B cell (primary cell): ENCODE measurements around the gene C3orf18. TPM values are rescaled to one million over a fixed set of nuclear protein-coding genes. Genes with fewer than 3 reads are reported as not detected.

Source experiments
- ATAC-seq: fragments of 200-7000 bp; cut with Tn5 transposase; one replicate; pipeline ENCODE4 v1.10.0; 2021; ENCODE audit warnings: low read depth, mild to moderate bottlenecking, moderate number of reproducible peaks, moderate library complexity
- CTCF ChIA-PET: fragments of 350-600 bp; sonication (Branson Sonifier 250); formaldehyde crosslinking; loops from one replicate; lab custom pipeline; 2021; ENCODE audit warnings: antibody characterized with exemption, inconsistent platforms; lab: Charles Lee
- POLR2A ChIA-PET: fragments of 350-600 bp; sonication (Branson Sonifier 250); formaldehyde crosslinking; loops from one replicate; lab custom pipeline; 2021; ENCODE audit warnings: antibody characterized with exemption; lab: Charles Lee
- DNase-seq: peaks from one replicate; pipeline ENCODE4 v3.0.0; 2013
- H2AFZ ChIP-seq: 2 replicates; pipeline ENCODE4 v1.6.1; 2012; ENCODE audit warnings: mild to moderate bottlenecking, low read depth, low read length; ENCODE audit not compliant: insufficient read depth, poor library complexity, severe bottlenecking
- H3K27ac ChIP-seq, 2 donors: 1 replicate in 1 of 2; 2 replicates in 1 of 2; pipeline ENCODE4 v1.5.1; 2012 to 2013; ENCODE audit warnings: low read length in 2 of 2, mild to moderate bottlenecking in 2 of 2, moderate library complexity in 1 of 2
- H3K27me3 ChIP-seq, 4 experiments: fragments of 200-600 bp in 1 of 4; sonication (generic) in 1 of 4; replicated peaks in 1 of 4; 1 replicate in 2 of 4; 2 replicates in 2 of 4; pipeline versions ENCODE4 v1.6.1 to v1.7.0; 2013 to 2016; ENCODE audit warnings: low read length in 3 of 4, mild to moderate bottlenecking in 2 of 4, mixed read lengths in 1 of 4, moderate library complexity in 1 of 4; ENCODE audit not compliant: insufficient read depth in 4 of 4, control insufficient read depth in 3 of 4; ENCODE audit errors: control extremely low read depth in 1 of 4
- H3K36me3 ChIP-seq, 2 experiments: replicated peaks in 1 of 2; 1 replicate in 1 of 2; 2 replicates in 1 of 2; pipeline versions ENCODE4 v1.6.1 to v1.7.1; 2013; ENCODE audit warnings: low read length in 1 of 2; ENCODE audit not compliant: insufficient read depth in 2 of 2, control insufficient read depth in 1 of 2; ENCODE audit errors: control extremely low read depth in 1 of 2, extremely low read depth in 1 of 2
- H3K4me1 ChIP-seq, 2 donors: fragments of 200-600 bp in 1 of 2; sonication (generic) in 1 of 2; 1 replicate in 1 of 2; 2 replicates in 1 of 2; pipeline versions ENCODE4 v1.5.1 to v1.6.1; 2013 to 2017; ENCODE audit warnings: low read length in 2 of 2; ENCODE audit not compliant: control insufficient read depth in 2 of 2, insufficient read depth in 2 of 2
- H3K4me2 ChIP-seq: replicated peaks from 2 replicates; pipeline ENCODE3; 2012; ENCODE audit warnings: mild to moderate bottlenecking, low read depth, low read length; ENCODE audit not compliant: poor library complexity, severe bottlenecking
- H3K4me3 ChIP-seq, 5 experiments: fragments of 200-600 bp in 1 of 5; sonication (generic) in 1 of 5; 1 replicate in 3 of 5; 2 replicates in 2 of 5; pipeline versions ENCODE4 v1.5.1 to v1.7.0; 2011 to 2016; ENCODE audit warnings: low read length in 4 of 5, mild to moderate bottlenecking in 4 of 5, low read depth in 2 of 5, control low read depth in 1 of 5, moderate library complexity in 1 of 5; ENCODE audit not compliant: insufficient read depth in 1 of 5; ENCODE audit errors: control extremely low read depth in 1 of 5, extremely low read depth in 1 of 5
- H3K79me2 ChIP-seq: fragments of 200-600 bp; sonication (generic); one replicate; pipeline ENCODE4 v1.6.0; 2016; ENCODE audit warnings: low read length; ENCODE audit not compliant: control insufficient read depth, insufficient read depth
- H3K9ac ChIP-seq: fragments of 200-600 bp; sonication (generic); 2 replicates; pipeline ENCODE4 v1.6.1; 2017; ENCODE audit warnings: mild to moderate bottlenecking, low read length, moderate library complexity
- H3K9me3 ChIP-seq, 3 donors: one replicate each; pipeline versions ENCODE4 v1.6.1 to v1.7.1; 2013; ENCODE audit warnings: low read length in 2 of 3; ENCODE audit not compliant: control insufficient read depth in 2 of 3, insufficient read depth in 1 of 3; ENCODE audit errors: control extremely low read depth in 1 of 3
- H4K20me1 ChIP-seq: 2 replicates; pipeline ENCODE4 v1.6.0; 2012; ENCODE audit warnings: mild to moderate bottlenecking, low read length; ENCODE audit not compliant: insufficient read depth, control insufficient read depth, poor library complexity, severe bottlenecking
- H3K27ac Mint-ChIP-seq: one replicate; pipeline ENCODE4 v1.8.0; 2021; ENCODE audit warnings: mixed read lengths
- H3K27me3 Mint-ChIP-seq: one replicate; pipeline ENCODE4 v1.8.0; 2021; ENCODE audit warnings: mixed read lengths
- H3K4me1 Mint-ChIP-seq: one replicate; pipeline ENCODE4 v1.8.0; 2021; ENCODE audit warnings: mixed read lengths
- H3K4me3 Mint-ChIP-seq: one replicate; pipeline ENCODE4 v1.8.0; 2021; ENCODE audit warnings: mixed read lengths
- H3K9me3 Mint-ChIP-seq: one replicate; pipeline ENCODE4 v1.8.0; 2022; ENCODE audit warnings: mixed read lengths; ENCODE audit not compliant: insufficient read depth
- EZH2 ChIP-seq: IDR thresholded peaks from 2 replicates; pipeline ENCODE4 v1.6.1; 2012; ENCODE audit warnings: borderline replicate concordance, low read depth, mild to moderate bottlenecking, moderate library complexity, low read length; ENCODE audit not compliant: insufficient read depth, poor library complexity, severe bottlenecking
- WGBS: methylation state at CpG from one replicate; pipeline ENCODE4 v1.1.5; 2013; ENCODE audit warnings: missing lambda C conversion rate; ENCODE audit not compliant: insufficient coverage; 5-methylcytosine and 5-hydroxymethylcytosine counted together
- intact Hi-C: fragments of 100-400 bp; cut with micrococcal nuclease; formaldehyde crosslinking; loops from one replicate; pipeline ENCODE4 v1.10.0; 2022
- polyA plus RNA-seq: library from polyadenylated mRNA; depleted of rRNA; stranded (reverse); fragments of >200 nt; gene quantifications from 2 replicates; pipeline ENCODE4 v1.2.3, GENCODE V29; 2012
- total RNA-seq, 2 donors: library from RNA; stranded (reverse); fragments of 120-200 nt in 1 of 2; gene quantifications; 1 replicate in 1 of 2; 2 replicates in 1 of 2; pipeline versions ENCODE4 v1.2.3 to v1.2.4, GENCODE V29; 2013 to 2022
- TF ChIP-seq, protein P1 (sequence below): fragments of 200-600 bp; IDR thresholded peaks from one replicate; pipeline ENCODE4 v1.8.0; 2022; ENCODE audit warnings: antibody characterized with exemption, mild to moderate bottlenecking

Gene C3orf18
- total and polyA plus RNA-seq, 2 donors (not counting 1 experiment from before 2014, with no cell fraction given): 14.3 to 15.4 TPM

DNA sequence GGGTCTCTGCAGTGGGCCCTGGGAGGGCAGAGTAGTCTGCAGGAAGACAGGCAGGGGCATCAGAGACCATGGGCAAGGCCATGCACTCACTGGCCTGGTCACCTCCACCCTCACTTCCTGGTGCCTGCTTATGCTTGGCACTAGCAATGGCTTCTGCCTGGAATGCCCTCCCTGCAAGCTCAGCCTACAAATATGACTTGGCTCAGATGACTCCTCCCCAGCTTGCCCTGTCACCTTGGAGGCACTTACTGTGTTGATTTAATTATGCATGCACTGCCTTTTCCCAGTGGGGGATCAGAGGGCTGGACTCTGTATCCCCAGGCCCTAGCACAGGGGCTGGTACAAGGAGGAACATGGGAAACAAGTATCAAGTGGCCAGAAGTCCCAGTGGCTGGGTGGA is 7.8 kb downstream of the C3orf18 start:
- Histone ChIP-seq H3K4me1 (no peaks in the 10 kb centered on the region), H3K4me3 (no peak overlapping the region), H4K20me1 (no peaks in the 10 kb centered on the region), H3K79me2 (no peaks in the 10 kb centered on the region), H3K9me3 (no peaks in the 10 kb centered on the region), H3K36me3 (no peaks in the 10 kb centered on the region), H3K9ac (no peak overlapping the region), H3K27me3 (no peaks in the 10 kb centered on the region), H2AFZ (no peak overlapping the region), H3K4me2 (no peak overlapping the region), H3K27ac (no peak overlapping the region)
- Mint-ChIP-seq H3K4me3 (no peak overlapping the region), H3K9me3 (no peaks in the 10 kb centered on the region), H3K27me3 (no peaks in the 10 kb centered on the region), H3K27ac (no peak overlapping the region), H3K4me1 (no peaks in the 10 kb centered on the region)
- POLR2A ChIA-PET: no interaction called here
- TF ChIP-seq EZH2: no peak
- TF ChIP-seq, protein P1, sequence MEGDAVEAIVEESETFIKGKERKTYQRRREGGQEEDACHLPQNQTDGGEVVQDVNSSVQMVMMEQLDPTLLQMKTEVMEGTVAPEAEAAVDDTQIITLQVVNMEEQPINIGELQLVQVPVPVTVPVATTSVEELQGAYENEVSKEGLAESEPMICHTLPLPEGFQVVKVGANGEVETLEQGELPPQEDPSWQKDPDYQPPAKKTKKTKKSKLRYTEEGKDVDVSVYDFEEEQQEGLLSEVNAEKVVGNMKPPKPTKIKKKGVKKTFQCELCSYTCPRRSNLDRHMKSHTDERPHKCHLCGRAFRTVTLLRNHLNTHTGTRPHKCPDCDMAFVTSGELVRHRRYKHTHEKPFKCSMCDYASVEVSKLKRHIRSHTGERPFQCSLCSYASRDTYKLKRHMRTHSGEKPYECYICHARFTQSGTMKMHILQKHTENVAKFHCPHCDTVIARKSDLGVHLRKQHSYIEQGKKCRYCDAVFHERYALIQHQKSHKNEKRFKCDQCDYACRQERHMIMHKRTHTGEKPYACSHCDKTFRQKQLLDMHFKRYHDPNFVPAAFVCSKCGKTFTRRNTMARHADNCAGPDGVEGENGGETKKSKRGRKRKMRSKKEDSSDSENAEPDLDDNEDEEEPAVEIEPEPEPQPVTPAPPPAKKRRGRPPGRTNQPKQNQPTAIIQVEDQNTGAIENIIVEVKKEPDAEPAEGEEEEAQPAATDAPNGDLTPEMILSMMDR: no peak
- intact Hi-C loops: no loop called here
- no peak for DNase-seq
- no peak for ATAC-seq
- CTCF ChIA-PET: interaction anchor here (0.9 kb wide), 1 partner anchor 33 kb away, joined by 3 read pairs; no protein-coding TSS in a partner anchor

DNA sequence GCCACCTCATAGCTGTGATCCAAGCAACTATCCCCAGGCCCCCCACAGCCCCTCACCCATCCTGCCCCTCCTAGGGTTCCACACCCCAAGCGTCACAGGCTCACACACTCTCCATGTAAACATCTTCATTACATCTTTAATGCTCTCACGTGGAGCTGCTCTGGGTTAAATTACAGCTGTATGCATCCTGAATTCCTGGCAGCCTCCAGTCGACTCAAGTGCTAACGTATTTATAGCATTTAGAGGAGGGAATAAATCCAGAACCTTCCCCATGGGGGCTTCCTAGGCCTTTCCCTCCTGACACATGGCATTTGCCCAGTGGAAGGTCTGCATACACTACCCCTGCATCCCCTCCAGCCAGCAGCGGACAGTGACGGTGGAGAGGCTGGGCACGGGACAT is 9.6 kb downstream of the C3orf18 start:
- no peak overlapping the region for H3K4me3 Mint-ChIP-seq
- TF ChIP-seq, protein P1: no peak
- no peak for TF ChIP-seq EZH2
- H3K4me2 ChIP-seq: no peak overlapping the region
- no peaks in the 10 kb centered on the region for H3K4me1 ChIP-seq
- H3K9me3 ChIP-seq: no peaks in the 10 kb centered on the region
- H3K36me3 ChIP-seq: no peaks in the 10 kb centered on the region
- no peak overlapping the region for H2AFZ ChIP-seq
- ATAC-seq: no peak
- no peaks in the 10 kb centered on the region for H3K9me3 Mint-ChIP-seq
- H3K27me3 Mint-ChIP-seq: no peaks in the 10 kb centered on the region
- H3K79me2 ChIP-seq: no peaks in the 10 kb centered on the region
- ChIA-PET POLR2A (no interaction called here), CTCF (interaction anchor here (1.6 kb wide), 1 partner anchor 15 kb away, joined by 7 read pairs; no protein-coding TSS in a partner anchor)
- intact Hi-C loops: no loop called here
- no peaks in the 10 kb centered on the region for H4K20me1 ChIP-seq
- no peak overlapping the region for H3K27ac ChIP-seq
- no peak overlapping the region for H3K9ac ChIP-seq
- DNase-seq: no peak
- H3K4me3 ChIP-seq: no peak overlapping the region
- 89% methylated on average over 6 of the region's 7 CpGs for WGBS
- no peaks in the 10 kb centered on the region for H3K27me3 ChIP-seq
- no peaks in the 10 kb centered on the region for H3K4me1 Mint-ChIP-seq
- no peak overlapping the region for H3K27ac Mint-ChIP-seq
